B cell (primary cell): Measurements from ENCODE around the gene BEX3. TPM values are rescaled to one million over a fixed set of nuclear protein-coding genes. Genes with fewer than 3 reads are reported as not detected.

Source experiments
- ATAC-seq: fragments of 200-7000 bp; cut with Tn5 transposase; one replicate; pipeline ENCODE4 v1.10.0; 2021; ENCODE audit warnings: low read depth, mild to moderate bottlenecking, moderate number of reproducible peaks, moderate library complexity
- CTCF ChIA-PET: fragments of 350-600 bp; sonication (Branson Sonifier 250); formaldehyde crosslinking; loops from one replicate; lab custom pipeline; 2021; ENCODE audit warnings: antibody characterized with exemption, inconsistent platforms; lab: Charles Lee
- POLR2A ChIA-PET: fragments of 350-600 bp; sonication (Branson Sonifier 250); formaldehyde crosslinking; loops from one replicate; lab custom pipeline; 2021; ENCODE audit warnings: antibody characterized with exemption; lab: Charles Lee
- DNase-seq: peaks from one replicate; pipeline ENCODE4 v3.0.0; 2013
- H2AFZ ChIP-seq: 2 replicates; pipeline ENCODE4 v1.6.1; 2012; ENCODE audit warnings: mild to moderate bottlenecking, low read depth, low read length; ENCODE audit not compliant: insufficient read depth, poor library complexity, severe bottlenecking
- H3K27ac ChIP-seq, 2 donors: 1 replicate in 1 of 2; 2 replicates in 1 of 2; pipeline ENCODE4 v1.5.1; 2012 to 2013; ENCODE audit warnings: low read length in 2 of 2, mild to moderate bottlenecking in 2 of 2, moderate library complexity in 1 of 2
- H3K27me3 ChIP-seq, 4 experiments: fragments of 200-600 bp in 1 of 4; sonication (generic) in 1 of 4; replicated peaks in 1 of 4; 1 replicate in 2 of 4; 2 replicates in 2 of 4; pipeline versions ENCODE4 v1.6.1 to v1.7.0; 2013 to 2016; ENCODE audit warnings: low read length in 3 of 4, mild to moderate bottlenecking in 2 of 4, mixed read lengths in 1 of 4, moderate library complexity in 1 of 4; ENCODE audit not compliant: insufficient read depth in 4 of 4, control insufficient read depth in 3 of 4; ENCODE audit errors: control extremely low read depth in 1 of 4
- H3K36me3 ChIP-seq, 2 experiments: replicated peaks in 1 of 2; 1 replicate in 1 of 2; 2 replicates in 1 of 2; pipeline versions ENCODE4 v1.6.1 to v1.7.1; 2013; ENCODE audit warnings: low read length in 1 of 2; ENCODE audit not compliant: insufficient read depth in 2 of 2, control insufficient read depth in 1 of 2; ENCODE audit errors: control extremely low read depth in 1 of 2, extremely low read depth in 1 of 2
- H3K4me1 ChIP-seq, 2 donors: fragments of 200-600 bp in 1 of 2; sonication (generic) in 1 of 2; 1 replicate in 1 of 2; 2 replicates in 1 of 2; pipeline versions ENCODE4 v1.5.1 to v1.6.1; 2013 to 2017; ENCODE audit warnings: low read length in 2 of 2; ENCODE audit not compliant: control insufficient read depth in 2 of 2, insufficient read depth in 2 of 2
- H3K4me2 ChIP-seq: replicated peaks from 2 replicates; pipeline ENCODE3; 2012; ENCODE audit warnings: mild to moderate bottlenecking, low read depth, low read length; ENCODE audit not compliant: poor library complexity, severe bottlenecking
- H3K4me3 ChIP-seq, 5 experiments: fragments of 200-600 bp in 1 of 5; sonication (generic) in 1 of 5; 1 replicate in 3 of 5; 2 replicates in 2 of 5; pipeline versions ENCODE4 v1.5.1 to v1.7.0; 2011 to 2016; ENCODE audit warnings: low read length in 4 of 5, mild to moderate bottlenecking in 4 of 5, low read depth in 2 of 5, control low read depth in 1 of 5, moderate library complexity in 1 of 5; ENCODE audit not compliant: insufficient read depth in 1 of 5; ENCODE audit errors: control extremely low read depth in 1 of 5, extremely low read depth in 1 of 5
- H3K79me2 ChIP-seq: fragments of 200-600 bp; sonication (generic); one replicate; pipeline ENCODE4 v1.6.0; 2016; ENCODE audit warnings: low read length; ENCODE audit not compliant: control insufficient read depth, insufficient read depth
- H3K9ac ChIP-seq: fragments of 200-600 bp; sonication (generic); 2 replicates; pipeline ENCODE4 v1.6.1; 2017; ENCODE audit warnings: mild to moderate bottlenecking, low read length, moderate library complexity
- H3K9me3 ChIP-seq, 3 donors: one replicate each; pipeline versions ENCODE4 v1.6.1 to v1.7.1; 2013; ENCODE audit warnings: low read length in 2 of 3; ENCODE audit not compliant: control insufficient read depth in 2 of 3, insufficient read depth in 1 of 3; ENCODE audit errors: control extremely low read depth in 1 of 3
- H4K20me1 ChIP-seq: 2 replicates; pipeline ENCODE4 v1.6.0; 2012; ENCODE audit warnings: mild to moderate bottlenecking, low read length; ENCODE audit not compliant: insufficient read depth, control insufficient read depth, poor library complexity, severe bottlenecking
- H3K27ac Mint-ChIP-seq: one replicate; pipeline ENCODE4 v1.8.0; 2021; ENCODE audit warnings: mixed read lengths
- H3K27me3 Mint-ChIP-seq: one replicate; pipeline ENCODE4 v1.8.0; 2021; ENCODE audit warnings: mixed read lengths
- H3K4me1 Mint-ChIP-seq: one replicate; pipeline ENCODE4 v1.8.0; 2021; ENCODE audit warnings: mixed read lengths
- H3K4me3 Mint-ChIP-seq: one replicate; pipeline ENCODE4 v1.8.0; 2021; ENCODE audit warnings: mixed read lengths
- H3K9me3 Mint-ChIP-seq: one replicate; pipeline ENCODE4 v1.8.0; 2022; ENCODE audit warnings: mixed read lengths; ENCODE audit not compliant: insufficient read depth
- EZH2 ChIP-seq: IDR thresholded peaks from 2 replicates; pipeline ENCODE4 v1.6.1; 2012; ENCODE audit warnings: borderline replicate concordance, low read depth, mild to moderate bottlenecking, moderate library complexity, low read length; ENCODE audit not compliant: insufficient read depth, poor library complexity, severe bottlenecking
- WGBS: methylation state at CpG from one replicate; pipeline ENCODE4 v1.1.5; 2013; ENCODE audit warnings: missing lambda C conversion rate; ENCODE audit not compliant: insufficient coverage; 5-methylcytosine and 5-hydroxymethylcytosine counted together
- intact Hi-C: fragments of 100-400 bp; cut with micrococcal nuclease; formaldehyde crosslinking; loops from one replicate; pipeline ENCODE4 v1.10.0; 2022
- polyA plus RNA-seq: library from polyadenylated mRNA; depleted of rRNA; stranded (reverse); fragments of >200 nt; gene quantifications from 2 replicates; pipeline ENCODE4 v1.2.3, GENCODE V29; 2012
- total RNA-seq, 2 donors: library from RNA; stranded (reverse); fragments of 120-200 nt in 1 of 2; gene quantifications; 1 replicate in 1 of 2; 2 replicates in 1 of 2; pipeline versions ENCODE4 v1.2.3 to v1.2.4, GENCODE V29; 2013 to 2022
- TF ChIP-seq, protein P1 (sequence below): fragments of 200-600 bp; IDR thresholded peaks from one replicate; pipeline ENCODE4 v1.8.0; 2022; ENCODE audit warnings: antibody characterized with exemption, mild to moderate bottlenecking

Gene BEX3
- total and polyA plus RNA-seq, 2 donors (not counting 1 experiment from before 2014, with no cell fraction given): 0.37 to 1.7 TPM

DNA sequence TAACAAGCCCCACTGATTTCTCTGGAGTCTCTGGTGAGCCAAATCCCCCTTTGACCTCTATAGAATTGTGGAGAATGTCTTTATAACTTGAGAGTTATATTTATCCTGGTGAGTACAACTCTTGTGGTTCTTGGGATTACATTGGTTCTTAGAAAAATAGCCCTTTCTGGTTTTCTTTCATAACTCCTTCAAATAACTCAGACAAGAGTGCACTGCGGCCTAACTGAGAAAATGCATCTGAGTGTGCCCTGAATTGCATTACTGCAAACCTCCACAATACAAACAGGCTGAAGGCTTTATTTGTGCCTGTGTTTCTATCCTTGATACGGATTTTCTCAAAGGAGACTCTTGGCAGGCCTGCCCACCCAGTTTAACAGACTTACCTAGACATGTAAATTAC, 2.7 kb downstream of the BEX3 start:
- no peak for DNase-seq
- Histone ChIP-seq H2AFZ (no peak overlapping the region), H4K20me1 (no peaks in the 10 kb centered on the region), H3K4me3 (no peak overlapping the region), H3K27ac (no peak overlapping the region), H3K4me2 (no peak overlapping the region), H3K79me2 (no peaks in the 10 kb centered on the region), H3K9ac (no peak overlapping the region), H3K4me1 (peaks cover 0 to 6% of the 10 kb centered on the region in 2 donors), H3K9me3 (no peaks in the 10 kb centered on the region), H3K36me3 (no peaks in the 10 kb centered on the region), H3K27me3 (peaks cover 0 to 6% (median 0%) of the 10 kb centered on the region in 4 experiments)
- Mint-ChIP-seq H3K4me3 (no peak overlapping the region), H3K4me1 (peaks cover 7% of the 10 kb centered on the region), H3K9me3 (no peaks in the 10 kb centered on the region), H3K27me3 (peaks cover 18% of the 10 kb centered on the region), H3K27ac (no peak overlapping the region)
- no CpG with 5 or more reads among the region's 2 CpGs for WGBS
- ChIA-PET CTCF (no interaction called here), POLR2A (no interaction called here)
- TF ChIP-seq, protein P1, sequence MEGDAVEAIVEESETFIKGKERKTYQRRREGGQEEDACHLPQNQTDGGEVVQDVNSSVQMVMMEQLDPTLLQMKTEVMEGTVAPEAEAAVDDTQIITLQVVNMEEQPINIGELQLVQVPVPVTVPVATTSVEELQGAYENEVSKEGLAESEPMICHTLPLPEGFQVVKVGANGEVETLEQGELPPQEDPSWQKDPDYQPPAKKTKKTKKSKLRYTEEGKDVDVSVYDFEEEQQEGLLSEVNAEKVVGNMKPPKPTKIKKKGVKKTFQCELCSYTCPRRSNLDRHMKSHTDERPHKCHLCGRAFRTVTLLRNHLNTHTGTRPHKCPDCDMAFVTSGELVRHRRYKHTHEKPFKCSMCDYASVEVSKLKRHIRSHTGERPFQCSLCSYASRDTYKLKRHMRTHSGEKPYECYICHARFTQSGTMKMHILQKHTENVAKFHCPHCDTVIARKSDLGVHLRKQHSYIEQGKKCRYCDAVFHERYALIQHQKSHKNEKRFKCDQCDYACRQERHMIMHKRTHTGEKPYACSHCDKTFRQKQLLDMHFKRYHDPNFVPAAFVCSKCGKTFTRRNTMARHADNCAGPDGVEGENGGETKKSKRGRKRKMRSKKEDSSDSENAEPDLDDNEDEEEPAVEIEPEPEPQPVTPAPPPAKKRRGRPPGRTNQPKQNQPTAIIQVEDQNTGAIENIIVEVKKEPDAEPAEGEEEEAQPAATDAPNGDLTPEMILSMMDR: no peak
- TF ChIP-seq EZH2: no peak
- no peak for ATAC-seq
- intact Hi-C loops: no loop called here

DNA sequence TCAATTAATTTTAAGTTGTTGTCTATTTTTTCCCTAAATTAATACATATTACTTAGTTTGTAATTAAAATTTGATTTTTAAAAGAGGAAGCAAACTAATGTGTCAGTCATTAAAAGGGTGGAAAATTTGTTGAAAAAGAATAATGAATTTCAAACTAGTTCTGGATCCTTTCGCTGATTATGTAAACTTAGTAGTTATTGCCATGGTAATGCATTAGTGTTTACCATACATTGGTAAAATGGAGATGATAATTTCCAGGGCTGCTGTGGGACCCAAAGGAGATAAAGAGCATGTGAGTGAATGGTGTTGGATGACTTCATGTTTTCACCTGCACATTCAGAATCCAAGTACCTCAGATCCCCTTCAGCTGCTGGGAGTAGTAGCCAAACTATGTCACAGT, 6.5 kb downstream of the BEX3 start:
- no peaks in the 10 kb centered on the region for H3K9me3 Mint-ChIP-seq
- H3K4me1 ChIP-seq: no peaks in the 10 kb centered on the region
- no peak overlapping the region for H3K4me3 Mint-ChIP-seq
- intact Hi-C loops: no loop called here
- no peak overlapping the region for H3K27ac Mint-ChIP-seq
- no peaks in the 10 kb centered on the region for H3K4me1 Mint-ChIP-seq
- no peak overlapping the region for H3K27ac ChIP-seq
- H3K36me3 ChIP-seq: no peaks in the 10 kb centered on the region
- no peak overlapping the region for H3K9ac ChIP-seq
- no peak for DNase-seq
- peaks cover 0 to 2% (median 0%) of the 10 kb centered on the region in 4 experiments for H3K27me3 ChIP-seq
- H2AFZ ChIP-seq: no peak overlapping the region
- TF ChIP-seq, protein P1: no peak
- TF ChIP-seq EZH2: no peak
- WGBS: 100% methylated on average over 1 of the region's 1 CpG
- H3K4me2 ChIP-seq: no peak overlapping the region
- ChIA-PET CTCF (no interaction called here), POLR2A (no interaction called here)
- H3K9me3 ChIP-seq: no peaks in the 10 kb centered on the region
- H4K20me1 ChIP-seq: no peaks in the 10 kb centered on the region
- peaks cover 16% of the 10 kb centered on the region for H3K27me3 Mint-ChIP-seq
- no peak overlapping the region for H3K4me3 ChIP-seq
- ATAC-seq: no peak
- H3K79me2 ChIP-seq: no peaks in the 10 kb centered on the region
